T1000 (cell line): ENCODE measurements around the gene HES5.

ENCODE experiments used
- DNase-seq: peaks from one replicate; lab custom pipeline; 2025; ENCODE audit warnings: mixed read lengths; lab: John Stamatoyannopoulos, UW

HES5 gene

GRCh38 chr1:2546515-2547209 lies 16.6 kb upstream of the HES5 start:
- DNase-seq: peak; percentile 75

GRCh38 chr1:2545754-2546514 lies 15.9 kb upstream of the HES5 start:
- peak; percentile 88 for DNase-seq

- DNase-seq: no peak
Measured at GRCh38 chr1:2544875-2545640, 15.0 kb upstream of the HES5 start.

GRCh38 chr1:2544093-2544874 lies 14.2 kb upstream of the HES5 start:
- no peak for DNase-seq

GRCh38 chr1:2543543-2544092 lies 13.6 kb upstream of the HES5 start:
- no peak for DNase-seq

GRCh38 chr1:2542246-2542915 lies 12.3 kb upstream of the HES5 start:
- DNase-seq: no peak

GRCh38 chr1:2541619-2542245 lies 11.7 kb upstream of the HES5 start:
- DNase-seq: no peak

GRCh38 chr1:2540816-2541492 lies 10.9 kb upstream of the HES5 start:
- DNase-seq: no peak

- no peak for DNase-seq
Measured at GRCh38 chr1:2539312-2539907, 9.3 kb upstream of the HES5 start.

- DNase-seq: no peak
Measured at GRCh38 chr1:2538872-2539271, 8.8 kb upstream of the HES5 start.

- DNase-seq: no peak
Measured at GRCh38 chr1:2538376-2538775, 8.3 kb upstream of the HES5 start.

- DNase-seq: no peak
Measured at GRCh38 chr1:2537784-2538115, 7.7 kb upstream of the HES5 start.

GRCh38 chr1:2535981-2536380 lies 5.9 kb upstream of the HES5 start:
- DNase-seq: no peak

- DNase-seq: no peak
Measured at GRCh38 chr1:2535455-2535854, 5.4 kb upstream of the HES5 start.

GRCh38 chr1:2534687-2535441 lies 4.8 kb upstream of the HES5 start:
- peak; percentile 20 for DNase-seq

GRCh38 chr1:2534315-2534686 lies 4.2 kb upstream of the HES5 start:
- no peak for DNase-seq

GRCh38 chr1:2533365-2533764 lies 3.3 kb upstream of the HES5 start:
- DNase-seq: peak; percentile 41

GRCh38 chr1:2532485-2533160 lies 2.6 kb upstream of the HES5 start:
- DNase-seq: no peak
